ENCODE results near the gene ZNF488.
A peak's percentile ranks its signal among the peaks of the same experiment; 100 is the strongest.

ZNF488 gene, protein sequence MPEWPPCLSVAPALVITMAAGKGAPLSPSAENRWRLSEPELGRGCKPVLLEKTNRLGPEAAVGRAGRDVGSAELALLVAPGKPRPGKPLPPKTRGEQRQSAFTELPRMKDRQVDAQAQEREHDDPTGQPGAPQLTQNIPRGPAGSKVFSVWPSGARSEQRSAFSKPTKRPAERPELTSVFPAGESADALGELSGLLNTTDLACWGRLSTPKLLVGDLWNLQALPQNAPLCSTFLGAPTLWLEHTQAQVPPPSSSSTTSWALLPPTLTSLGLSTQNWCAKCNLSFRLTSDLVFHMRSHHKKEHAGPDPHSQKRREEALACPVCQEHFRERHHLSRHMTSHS

GRCh38 chr10:47384148-47384921 is at the start of gene ZNF488:
TSS of gene ZNF488 (minus strand) at chr10:47384293. CDS start at chr10:47368829, 15,464 bp downstream.
- no peaks in the 10 kb centered on the region for H3K9me3 ChIP-seq (ENCODE audit: low read depth, low read length)
- no peak for TF ChIP-seq FOXP2 (optimal IDR thresholded peaks at IDR 0.05; ENCODE audit: control extremely low read depth, extremely low read length, insufficient read depth)
- no peak for TF ChIP-seq POLR2AphosphoS5 (IDR thresholded peaks at IDR 0.05; ENCODE audit: borderline replicate concordance, low read depth, low read length)
- TF ChIP-seq EZH2 (IDR thresholded peaks at IDR 0.05): no peak
- no peak for DNase-seq (ENCODE audit: low read depth, low spot score)
- H3K4me3 ChIP-seq: peak within 1 kb of the TSS; percentile 74
- H3K9ac ChIP-seq (ENCODE audit: insufficient read length): no peak within 1 kb of the TSS
- no peak within 1 kb of the TSS for H3K27ac ChIP-seq
- H3K36me3 ChIP-seq (ENCODE audit: insufficient read depth, low read length): no peaks in the 10 kb centered on the region

GRCh38 chr10:47425813-47426419 is 41.8 kb upstream of the ZNF488 start:
- Histone ChIP-seq H3K4me3 (no peak overlapping the region), H3K36me3 (ENCODE audit: insufficient read depth, low read length) (no peaks in the 10 kb centered on the region), H3K9ac (ENCODE audit: insufficient read length) (no peak overlapping the region), H3K9me3 (ENCODE audit: low read depth, low read length) (no peaks in the 10 kb centered on the region), H3K27ac (no peak overlapping the region)
- no peak for TF ChIP-seq EZH2 (IDR thresholded peaks at IDR 0.05)
- TF ChIP-seq FOXP2 (optimal IDR thresholded peaks at IDR 0.05; ENCODE audit: control extremely low read depth, extremely low read length, insufficient read depth): no peak
- DNase-seq (ENCODE audit: low read depth, low spot score): no peak

GRCh38 chr10:47424231-47424630 is 40.1 kb upstream of the ZNF488 start:
- no peaks in the 10 kb centered on the region for H3K36me3 ChIP-seq (ENCODE audit: insufficient read depth, low read length)
- H3K9me3 ChIP-seq (ENCODE audit: low read depth, low read length): no peaks in the 10 kb centered on the region
- H3K4me3 ChIP-seq: no peak overlapping the region
- TF ChIP-seq POLR2AphosphoS5 (IDR thresholded peaks at IDR 0.05; ENCODE audit: borderline replicate concordance, low read depth, low read length): no peak
- no peak for TF ChIP-seq FOXP2 (optimal IDR thresholded peaks at IDR 0.05; ENCODE audit: control extremely low read depth, extremely low read length, insufficient read depth)
- no peak for TF ChIP-seq EZH2 (IDR thresholded peaks at IDR 0.05)
- no peak overlapping the region for H3K9ac ChIP-seq (ENCODE audit: insufficient read length)
- DNase-seq (ENCODE audit: low read depth, low spot score): no peak
- H3K27ac ChIP-seq: no peak overlapping the region

DNA sequence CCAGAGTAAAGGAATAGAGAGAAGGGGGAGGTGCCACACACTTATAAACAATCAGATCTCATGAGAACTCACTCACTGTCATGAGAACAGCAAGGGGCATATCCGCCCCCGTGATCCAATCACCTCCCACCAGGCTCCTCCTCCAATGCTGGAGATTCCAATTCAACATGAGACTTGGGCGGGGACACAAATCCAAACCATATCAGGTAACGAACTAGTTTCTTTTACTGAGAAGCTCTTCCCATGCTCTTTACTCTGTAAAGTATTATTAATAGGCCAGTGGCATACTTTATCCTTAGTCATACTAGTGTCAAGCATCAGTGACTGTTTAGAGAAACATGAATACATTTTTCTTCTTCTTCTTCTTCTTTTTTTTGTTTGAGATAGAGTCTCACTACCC is 39.4 kb upstream of the ZNF488 start:
- H3K36me3 ChIP-seq (ENCODE audit: insufficient read depth, low read length): no peaks in the 10 kb centered on the region

GRCh38 chr10:47421057-47421952 is 37.2 kb upstream of the ZNF488 start:
- no peaks in the 10 kb centered on the region for H3K36me3 ChIP-seq (ENCODE audit: insufficient read depth, low read length)
- no peak overlapping the region for H3K9ac ChIP-seq (ENCODE audit: insufficient read length)
- H3K27ac ChIP-seq: no peak overlapping the region
- no peaks in the 10 kb centered on the region for H3K9me3 ChIP-seq (ENCODE audit: low read depth, low read length)
- no peak for TF ChIP-seq POLR2AphosphoS5 (IDR thresholded peaks at IDR 0.05; ENCODE audit: borderline replicate concordance, low read depth, low read length)
- no peak for TF ChIP-seq EZH2 (IDR thresholded peaks at IDR 0.05)
- no peak for TF ChIP-seq FOXP2 (optimal IDR thresholded peaks at IDR 0.05; ENCODE audit: control extremely low read depth, extremely low read length, insufficient read depth)
- DNase-seq (ENCODE audit: low read depth, low spot score): no peak
- H3K4me3 ChIP-seq: no peak overlapping the region

More for the DNA sequence above, 39.4 kb upstream of the ZNF488 start:
- Histone ChIP-seq H3K9ac (ENCODE audit: insufficient read length) (no peak overlapping the region), H3K9me3 (ENCODE audit: low read depth, low read length) (no peaks in the 10 kb centered on the region), H3K27ac (no peak overlapping the region), H3K4me3 (no peak overlapping the region)
- TF ChIP-seq EZH2 (IDR thresholded peaks at IDR 0.05) (no peak), FOXP2 (optimal IDR thresholded peaks at IDR 0.05; ENCODE audit: control extremely low read depth, extremely low read length, insufficient read depth) (no peak)
- no peak for DNase-seq (ENCODE audit: low read depth, low spot score)

- H3K4me3 ChIP-seq: no peak overlapping the region
- TF ChIP-seq POLR2AphosphoS5 (IDR thresholded peaks at IDR 0.05; ENCODE audit: borderline replicate concordance, low read depth, low read length): no peak
- TF ChIP-seq FOXP2 (optimal IDR thresholded peaks at IDR 0.05; ENCODE audit: control extremely low read depth, extremely low read length, insufficient read depth): no peak
- TF ChIP-seq EZH2 (IDR thresholded peaks at IDR 0.05): no peak
These were observed 36.4 kb upstream of the ZNF488 start for GRCh38 chr10:47420305-47421056.

GRCh38 chr10:47419421-47419820 is 35.3 kb upstream of the ZNF488 start:
- DNase-seq (ENCODE audit: low read depth, low spot score): no peak
- no peak overlapping the region for H3K27ac ChIP-seq
- H3K36me3 ChIP-seq (ENCODE audit: insufficient read depth, low read length): no peaks in the 10 kb centered on the region
- no peak overlapping the region for H3K4me3 ChIP-seq
- H3K9ac ChIP-seq (ENCODE audit: insufficient read length): no peak overlapping the region
- H3K9me3 ChIP-seq (ENCODE audit: low read depth, low read length): no peaks in the 10 kb centered on the region
- no peak for TF ChIP-seq EZH2 (IDR thresholded peaks at IDR 0.05)

More at GRCh38 chr10:47420305-47421056, 36.4 kb upstream of the ZNF488 start:
- Histone ChIP-seq H3K9ac (ENCODE audit: insufficient read length) (no peak overlapping the region), H3K27ac (no peak overlapping the region), H3K36me3 (ENCODE audit: insufficient read depth, low read length) (no peaks in the 10 kb centered on the region), H3K9me3 (ENCODE audit: low read depth, low read length) (no peaks in the 10 kb centered on the region)
- no peak for DNase-seq (ENCODE audit: low read depth, low spot score)

Data from SK-N-MC (cell line).